ENCODE results near the gene CXXC5. TPM values are rescaled to one million over a fixed set of nuclear protein-coding genes. Genes with fewer than 3 reads are reported as not detected.

CXXC5 gene
- total and polyA plus RNA-seq, 2 of the 4 experiments (the other 2 are of a cell fraction) = 24.9 to 35.7 TPM

- no peak overlapping the region for H4K91ac ChIP-seq (ENCODE audit: insufficient read depth, low read depth, low read length)
- no peaks in the 10 kb centered on the region for H3K9me3 ChIP-seq (ENCODE audit: control insufficient read depth, insufficient read depth, low read length)
- ChIA-PET CTCF (interaction anchor here (1.3 kb wide), 1 partner anchor 121 kb away, joined by 3 read pairs; no protein-coding TSS in a partner anchor), POLR2A (ENCODE audit: unreplicated experiment) (no interaction called here)
- H3K9ac ChIP-seq (ENCODE audit: low read depth, low read length) = no peak overlapping the region
- ATAC-seq (ENCODE audit: low read depth) = no peak
- no peak overlapping the region for H2AK9ac ChIP-seq (replicated peaks; ENCODE audit: low read depth, low read length, poor library complexity)
- no peak overlapping the region for H2AK5ac ChIP-seq (ENCODE audit: low read depth, low read length)
- DNase-seq = no peak
- H3K79me1 ChIP-seq (ENCODE audit: low read depth in 1 of 2, low read length in 2 of 2) = peaks cover 2 to 7% of the 10 kb centered on the region in 2 experiments; a peak in 1 of 4 replicates
- BruUV-seq (replicated peaks) = no TSS peak
- H2BK20ac ChIP-seq (ENCODE audit: low read depth, low read length) = no peak overlapping the region
- H2BK15ac ChIP-seq (ENCODE audit: low read depth, low read length) = no peak overlapping the region
- in situ Hi-C loops (cut with MboI; ENCODE audit: low sequenced_read_pairs) (loop anchor here (25.0 kb wide), 1 partner anchor 467 kb away; the partner anchor contains the start of gene PURA), intact Hi-C loops (cut with micrococcal nuclease) (no loop called here), dilution Hi-C loops (cut with HindIII; ENCODE audit: low sequenced_read_pairs, unreplicated experiment) (loop anchor here (25.0 kb wide), 1 partner anchor 117 kb away; no protein-coding TSS in a partner anchor)
- H3K4me3 ChIP-seq (ENCODE audit: insufficient read depth, low read depth, low read length) = no peak overlapping the region
- no peak overlapping the region for H3K27ac ChIP-seq (ENCODE audit: insufficient read depth, low read length)
- no peaks in the 10 kb centered on the region for H4K20me1 ChIP-seq (ENCODE audit: insufficient read depth, low read length)
- no peak overlapping the region for H3K14ac ChIP-seq (replicated peaks; ENCODE audit: low read depth, low read length)
- H3K4me2 ChIP-seq (ENCODE audit: low read depth, low read length) = no peak overlapping the region
- no peaks in the 10 kb centered on the region; the same call in 1 of the 2 replicates for H3K4me1 ChIP-seq (ENCODE audit: control insufficient read depth, insufficient read depth, low read length)
- H3K4ac ChIP-seq (ENCODE audit: low read depth, low read length) = no peak overlapping the region
- no peaks in the 10 kb centered on the region for H3K36me3 ChIP-seq (ENCODE audit: control insufficient read depth, insufficient read depth, low read length)
- H3K56ac ChIP-seq (ENCODE audit: extremely low read depth, insufficient read depth, low read length) = no peak overlapping the region
- H2BK5ac ChIP-seq (ENCODE audit: low read depth, low read length, poor library complexity, severe bottlenecking) = no peak overlapping the region
- H3K23ac ChIP-seq (ENCODE audit: low read depth, low read length) = no peak overlapping the region
- no peak overlapping the region for H3K18ac ChIP-seq (ENCODE audit: low read depth, low read length)
- no CpG with 5 or more reads among the region's 3 CpGs for WGBS, 2 experiments (ENCODE audit: extremely low coverage in 2 of 2, insufficient read length in 1 of 2)
- H4K5ac ChIP-seq (ENCODE audit: low read depth, low read length) = no peak overlapping the region
- no peak overlapping the region for H2AFZ ChIP-seq (replicated peaks; ENCODE audit: low read length, poor library complexity)
- H3K9me1 ChIP-seq (ENCODE audit: insufficient read depth, low read length) = no peaks in the 10 kb centered on the region
- no peak overlapping the region for H2BK120ac ChIP-seq (ENCODE audit: low read depth, low read length)
- no peak overlapping the region for H4K8ac ChIP-seq (ENCODE audit: low read depth in 2 of 2, low read length in 2 of 2)
- H3K27me3 ChIP-seq (ENCODE audit: control insufficient read depth, insufficient read depth, low read length) = peaks cover 4% of the 10 kb centered on the region; the same call in 1 of the 2 replicates
- TF ChIP-seq CHD1 (IDR thresholded peaks at IDR 0.05; ENCODE audit: low read depth, low read length) = no peak
- no peak for TF ChIP-seq CEBPB (IDR thresholded peaks at IDR 0.05; ENCODE audit: low read depth, low read length)
- TF ChIP-seq RCOR1 (IDR thresholded peaks at IDR 0.05; ENCODE audit: insufficient replicate concordance, low read length) = no peak
- no peak for TF ChIP-seq RFX5 (IDR thresholded peaks at IDR 0.05; ENCODE audit: low read depth, low read length)
- TF ChIP-seq SMC3 (IDR thresholded peaks at IDR 0.05; ENCODE audit: low read depth, low read length) = no peak
- TF ChIP-seq USF2 (IDR thresholded peaks at IDR 0.05; ENCODE audit: low read depth, low read length) = no peak
- no peak for TF ChIP-seq MXI1 (IDR thresholded peaks at IDR 0.05; ENCODE audit: borderline replicate concordance, low read depth, low read length)
- TF ChIP-seq MAFK (IDR thresholded peaks at IDR 0.05; ENCODE audit: low read depth, low read length) = no peak
- no peak for TF ChIP-seq BHLHE40 (IDR thresholded peaks at IDR 0.05; ENCODE audit: low read depth, low read length)
- no peak for TF ChIP-seq POLR2A (IDR thresholded peaks at IDR 0.05; ENCODE audit: low read depth, low read length)
- no peak for TF ChIP-seq ELK1 (IDR thresholded peaks at IDR 0.05; ENCODE audit: borderline replicate concordance, low read depth, low read length)
- TF ChIP-seq NFE2L2 (IDR thresholded peaks at IDR 0.05; ENCODE audit: low read depth, low read length) = no peak
- TF ChIP-seq FOS (IDR thresholded peaks at IDR 0.05; ENCODE audit: low read depth, low read length) = no peak
- no peak for TF ChIP-seq RAD21 (IDR thresholded peaks at IDR 0.05; ENCODE audit: low read length)
- TF ChIP-seq MAZ (IDR thresholded peaks at IDR 0.05; ENCODE audit: borderline replicate concordance, low read depth, low read length) = no peak
Observed at GRCh38 chr5:139644646-139645429, 3.3 kb upstream of the CXXC5 start.

Measured in IMR-90 (cell line).